DMS53 (cell line): ENCODE data around the gene NUFIP1.
A peak's percentile ranks its signal among the peaks of the same experiment; 100 is the strongest.
"Not testable (repeated sequence)": the region's sequence is repeated elsewhere in the genome, so short reads cannot be mapped to it uniquely, and the experiment has no call there.

ENCODE experiments used
- DNase-seq: peaks from one replicate; lab custom pipeline; 2025; lab: John Stamatoyannopoulos, UW

NUFIP1 gene

DNA sequence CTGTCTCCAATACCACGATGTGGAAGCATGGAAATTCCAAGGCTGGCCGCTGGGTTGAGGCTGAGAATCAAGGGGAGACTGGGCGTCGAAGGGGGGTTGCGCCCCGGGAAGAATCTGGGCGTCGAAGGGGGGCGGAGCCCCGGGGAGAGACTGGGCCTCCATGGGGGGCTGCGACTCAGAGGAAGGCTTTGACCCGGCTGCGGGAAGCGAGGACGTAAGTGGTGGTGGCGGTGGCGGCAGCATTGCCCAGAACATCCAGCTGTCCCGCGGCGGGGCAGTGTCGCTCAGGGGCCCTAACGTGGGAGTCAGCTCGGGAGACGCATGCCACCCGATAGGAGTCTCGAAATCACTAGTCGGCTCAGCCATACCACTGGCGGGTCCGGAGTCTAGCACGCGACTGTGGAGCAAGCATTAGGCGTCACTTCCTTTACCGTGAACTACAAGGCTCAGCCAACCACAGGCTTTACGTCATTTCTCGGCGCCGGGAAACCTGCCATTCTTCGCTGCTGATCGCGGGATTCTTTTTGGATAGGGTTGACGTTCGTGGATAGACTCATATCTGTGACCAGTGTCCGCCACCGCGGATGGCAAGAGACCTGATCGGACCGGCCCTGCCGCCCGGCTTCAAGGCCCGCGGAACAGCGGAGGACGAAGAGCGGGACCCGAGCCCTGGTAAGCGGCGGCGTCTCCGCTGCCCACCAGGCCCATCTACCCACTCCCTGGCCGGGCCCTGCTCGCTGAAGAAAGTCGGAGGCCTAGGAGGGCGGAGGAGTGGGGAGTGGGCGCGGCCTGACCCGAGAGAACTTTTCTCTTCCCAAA lies at the start of gene NUFIP1, which contains the start of gene GPALPP1:
TSS of gene NUFIP1 (minus strand) at position 401 of the 819 bp plus-strand sequence. CDS start at position 366, 35 bp downstream.
TSS of gene GPALPP1 (plus strand) at position 468 of the 819 bp plus-strand sequence. CDS start at position 585, 117 bp downstream.
- peak; percentile 92 for DNase-seq

DNA sequence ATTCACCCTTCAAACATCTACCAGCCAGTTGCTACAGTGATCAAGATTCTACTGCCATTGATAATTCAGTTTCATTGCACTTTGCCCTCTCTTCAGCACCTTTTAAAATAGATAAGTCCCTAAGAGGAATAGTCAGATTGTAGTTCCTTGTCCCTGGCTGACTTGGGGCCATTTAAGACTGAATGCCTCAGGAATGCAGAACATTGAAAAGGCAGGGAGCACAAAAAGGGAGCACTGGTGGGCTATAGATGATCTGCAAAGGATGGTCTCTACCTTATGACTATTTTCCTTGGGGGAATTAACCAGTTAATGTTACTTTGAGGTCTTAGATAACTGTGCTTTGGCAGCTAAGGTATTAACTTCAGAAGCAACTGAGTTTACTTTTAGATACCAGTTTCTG lies 46.9 kb upstream of the NUFIP1 start:
- no peak for DNase-seq

DNA sequence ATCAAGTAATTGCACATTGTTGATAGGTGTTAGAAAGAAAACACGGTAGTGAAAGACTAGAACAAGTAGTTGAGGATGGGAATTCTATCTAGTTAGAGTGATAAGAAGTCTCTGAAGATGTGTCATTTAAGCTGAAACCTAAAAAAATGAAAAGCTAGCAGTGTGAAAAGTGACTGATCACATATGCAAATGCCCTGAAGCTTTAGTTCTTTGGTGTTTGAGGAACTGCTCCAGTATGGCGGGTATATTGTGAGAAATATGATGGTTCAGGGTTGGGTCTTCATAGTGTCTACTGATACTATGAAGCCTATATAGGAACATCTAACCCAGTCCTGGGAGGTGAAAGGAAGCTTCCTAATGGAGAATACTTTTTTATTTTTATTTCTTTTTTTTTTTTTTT lies 45.1 kb upstream of the NUFIP1 start:
- no peak for DNase-seq

DNA sequence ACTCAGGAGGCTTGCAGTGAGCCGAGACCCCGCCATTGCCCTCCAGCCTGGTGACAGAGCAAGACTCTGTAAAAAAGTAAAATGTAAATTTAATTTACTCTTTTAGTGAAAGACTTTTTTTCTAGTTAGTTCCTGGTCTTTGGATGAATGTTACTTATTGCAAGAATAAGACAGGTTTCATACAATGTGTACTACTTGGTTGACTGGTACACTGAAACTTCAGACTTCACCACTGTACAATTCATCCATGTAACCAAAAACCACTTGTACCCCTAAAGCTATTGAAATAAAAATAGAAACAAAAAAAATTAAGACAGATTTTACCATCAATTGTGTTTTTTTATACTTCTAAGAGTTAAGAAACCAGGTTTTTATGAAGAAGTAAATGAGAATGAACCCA lies 35.6 kb upstream of the NUFIP1 start:
- no peak for DNase-seq

DNA sequence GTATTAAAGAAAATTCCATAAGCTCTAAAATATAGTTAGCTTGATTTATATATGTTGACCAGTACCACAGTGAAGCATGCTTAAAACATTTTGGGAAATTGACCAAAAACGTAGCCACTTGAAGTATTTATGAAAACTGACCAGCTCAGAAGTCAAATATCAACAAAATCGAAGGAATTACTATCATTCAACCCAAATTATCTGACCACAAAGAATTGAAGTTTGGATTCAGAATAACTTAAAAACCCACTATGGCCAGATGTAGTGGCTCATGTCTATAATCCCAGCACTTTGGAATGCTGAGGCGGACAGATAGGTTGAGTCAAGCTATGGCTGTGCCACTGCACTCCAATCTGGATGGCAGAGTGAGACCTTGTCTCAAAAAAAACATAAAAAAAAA lies 32.0 kb upstream of the NUFIP1 start:
- no peak for DNase-seq

DNA sequence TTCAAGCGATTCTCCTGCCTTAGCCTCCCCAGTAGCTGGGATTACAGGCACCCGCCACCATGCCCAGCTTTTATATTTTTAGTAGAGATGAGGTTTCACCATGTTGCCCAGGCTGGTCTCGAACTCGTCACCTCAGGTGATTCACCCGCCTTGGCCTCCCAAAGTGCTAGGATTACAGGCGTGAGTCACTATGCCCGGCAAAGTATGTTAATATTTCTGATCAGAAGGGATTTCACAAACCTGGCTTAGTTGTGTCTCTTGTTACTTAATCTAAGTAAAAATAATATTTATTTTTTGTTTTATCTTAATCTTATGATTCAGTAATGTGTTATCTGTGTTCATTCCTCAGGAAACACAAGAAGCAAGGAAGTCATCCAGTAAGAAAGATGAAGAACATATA lies 30.7 kb upstream of the NUFIP1 start:
- DNase-seq: not testable (repeated sequence)

DNA sequence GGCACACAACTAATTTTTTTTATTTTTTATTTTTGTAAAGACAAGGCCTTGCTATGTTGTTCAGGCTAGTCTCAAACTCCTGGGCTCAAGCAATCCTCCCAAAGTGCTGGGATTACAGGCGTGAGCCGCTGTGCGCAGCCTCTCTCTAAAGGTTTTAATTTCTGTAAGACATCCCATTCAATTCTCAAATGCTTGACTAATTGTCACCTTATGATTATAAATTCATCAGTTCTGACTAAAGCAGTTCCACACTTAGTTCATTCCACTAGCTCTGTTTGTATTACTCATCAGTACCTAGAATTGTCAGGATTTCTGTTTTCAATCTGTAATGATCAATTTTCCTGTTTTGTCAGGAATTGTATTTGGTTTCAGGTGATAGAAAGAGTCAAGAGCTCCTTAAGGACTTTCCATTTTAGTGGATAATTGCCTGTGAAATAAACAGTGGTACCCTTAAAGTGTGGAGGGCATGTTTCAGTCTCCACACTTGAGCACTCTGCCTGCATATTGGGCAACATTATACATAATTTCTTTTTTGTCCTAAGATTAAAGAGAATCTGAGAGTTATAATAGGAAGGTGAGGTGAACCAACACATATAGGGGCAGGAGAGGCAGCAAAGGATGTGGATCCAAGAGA lies 27.6 kb upstream of the NUFIP1 start:
- DNase-seq: no peak

DNA sequence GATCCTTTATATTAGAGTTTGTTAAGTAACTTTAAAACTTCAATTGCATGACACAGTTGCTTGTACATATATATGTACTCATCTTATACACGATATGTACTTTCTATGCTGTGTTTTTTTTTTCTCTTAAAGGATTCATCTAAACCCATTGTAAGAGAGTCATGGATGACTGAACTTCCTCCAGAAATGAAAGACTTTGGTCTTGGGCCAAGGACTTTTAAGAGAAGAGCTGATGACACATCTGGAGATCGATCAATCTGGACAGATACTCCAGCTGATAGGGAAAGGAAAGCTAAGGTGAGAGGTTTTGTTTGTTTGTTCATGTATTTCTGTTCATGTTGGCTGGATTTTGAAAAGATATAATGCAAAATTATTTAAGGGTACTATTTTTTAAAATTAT lies 26.0 kb upstream of the NUFIP1 start:
- no peak for DNase-seq

DNA sequence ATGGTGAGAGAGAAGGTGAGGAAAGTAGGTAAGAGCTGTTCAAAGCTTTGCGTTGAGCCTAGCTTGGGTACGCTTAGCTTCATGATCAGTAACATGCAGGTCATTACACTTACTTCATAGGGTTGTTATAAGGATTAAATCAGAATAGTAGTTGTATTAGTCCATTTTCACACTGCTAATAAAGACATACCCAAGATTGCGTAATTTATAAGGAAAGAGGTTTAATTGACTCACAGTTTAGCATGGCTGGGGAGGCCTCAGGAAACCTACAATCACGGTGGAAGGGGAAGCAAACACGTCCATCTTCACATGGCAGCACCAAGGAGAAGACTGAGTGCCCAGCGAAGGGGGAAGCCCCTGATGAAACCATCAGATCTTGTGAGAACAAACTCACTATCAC lies 21.9 kb upstream of the NUFIP1 start:
- no peak for DNase-seq

DNA sequence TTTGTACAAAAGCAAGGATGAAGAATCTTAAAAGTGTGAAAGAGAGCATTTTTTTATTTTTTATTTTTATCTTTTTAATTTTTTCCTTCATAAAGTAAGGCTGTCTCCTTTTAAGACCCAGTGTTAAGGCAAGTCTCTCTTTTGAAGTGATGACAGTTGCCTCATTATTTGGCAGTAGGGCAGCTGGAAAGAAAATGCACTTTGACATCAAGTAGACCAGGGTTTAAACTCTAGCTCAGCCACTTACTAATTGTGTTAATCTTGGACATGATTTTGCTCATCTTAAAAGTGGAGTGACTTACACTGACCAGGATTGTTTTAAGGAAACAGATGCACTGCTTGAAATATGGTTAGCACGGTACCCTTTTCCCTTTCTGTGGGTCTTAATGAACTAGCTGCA lies 18.6 kb upstream of the NUFIP1 start:
- no peak for DNase-seq

DNA sequence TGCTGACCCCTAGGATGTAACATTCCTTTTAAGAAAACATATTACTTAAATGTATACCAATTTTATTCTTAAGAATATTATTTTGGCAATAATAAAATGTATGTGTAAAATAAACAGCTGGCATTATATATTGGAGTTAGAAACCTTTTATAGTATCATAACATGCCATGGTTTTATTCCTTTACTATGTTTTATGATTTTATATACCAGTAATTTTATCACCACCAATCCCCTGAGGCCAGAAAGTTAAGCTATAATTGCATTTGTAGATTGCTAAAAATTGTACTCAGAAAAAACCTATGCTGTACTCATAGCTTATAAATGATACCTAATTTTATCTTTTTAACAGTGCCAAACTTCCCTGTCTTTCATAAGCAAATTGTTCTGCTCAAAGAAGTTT lies 18.0 kb upstream of the NUFIP1 start:
- DNase-seq: no peak

DNA sequence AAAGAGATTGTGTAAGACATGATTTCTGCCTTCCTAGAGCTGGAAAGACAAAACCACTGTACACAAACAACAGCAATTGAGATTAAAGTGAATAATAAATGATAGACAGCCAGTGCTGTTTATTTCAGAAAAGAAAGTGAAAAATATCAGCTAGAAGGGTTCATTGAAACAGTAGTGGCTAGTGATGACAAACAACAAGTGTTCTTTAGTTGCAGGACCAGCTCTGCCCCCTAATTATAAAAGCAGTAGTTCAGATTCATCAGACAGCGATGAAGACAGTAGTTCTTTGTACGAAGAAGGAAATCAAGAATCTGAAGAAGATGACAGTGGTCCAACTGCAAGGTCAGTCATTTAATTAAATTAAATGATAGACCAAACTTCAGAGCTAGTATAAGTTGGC lies 14.8 kb upstream of the NUFIP1 start:
- no peak for DNase-seq

DNA sequence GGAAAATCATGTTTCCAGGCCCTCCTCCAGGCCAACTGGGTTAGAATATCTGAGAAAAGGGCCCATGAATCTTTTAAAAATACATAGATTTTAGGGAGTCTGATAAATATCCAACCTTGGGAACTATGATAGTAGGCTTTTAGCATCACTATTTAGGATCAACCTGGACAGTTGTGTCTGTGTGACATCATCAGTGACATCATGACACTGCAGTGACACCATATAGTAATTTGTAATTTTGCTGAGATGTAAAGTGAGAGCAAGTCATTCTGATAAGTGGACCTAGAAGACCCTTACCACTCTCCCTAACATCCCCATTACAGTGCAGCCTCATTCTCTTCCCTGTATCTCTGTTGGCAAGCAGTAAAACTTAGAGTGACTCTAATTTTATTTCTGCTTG lies 14.1 kb upstream of the NUFIP1 start:
- no peak for DNase-seq

DNA sequence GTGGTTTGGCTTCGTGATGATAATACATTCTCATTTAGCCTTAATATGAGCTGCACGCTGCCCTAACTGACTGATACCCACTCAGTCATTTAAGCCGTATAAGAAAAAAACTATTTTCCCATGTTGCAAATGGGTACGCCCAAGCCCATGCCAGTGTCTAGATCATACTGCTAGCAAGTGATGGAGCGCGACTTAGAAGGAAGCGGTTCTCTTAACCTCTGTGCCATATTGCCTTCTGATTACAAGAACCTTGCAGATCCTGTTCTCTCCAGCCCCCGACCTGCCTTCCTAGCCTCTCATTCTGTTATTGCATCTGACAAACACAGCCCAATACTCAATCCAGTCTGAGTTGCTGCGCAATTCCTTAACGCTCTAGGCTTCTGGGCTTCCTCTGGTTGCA lies 670 bp upstream of the NUFIP1 start:
- DNase-seq: peak; percentile 29

DNA sequence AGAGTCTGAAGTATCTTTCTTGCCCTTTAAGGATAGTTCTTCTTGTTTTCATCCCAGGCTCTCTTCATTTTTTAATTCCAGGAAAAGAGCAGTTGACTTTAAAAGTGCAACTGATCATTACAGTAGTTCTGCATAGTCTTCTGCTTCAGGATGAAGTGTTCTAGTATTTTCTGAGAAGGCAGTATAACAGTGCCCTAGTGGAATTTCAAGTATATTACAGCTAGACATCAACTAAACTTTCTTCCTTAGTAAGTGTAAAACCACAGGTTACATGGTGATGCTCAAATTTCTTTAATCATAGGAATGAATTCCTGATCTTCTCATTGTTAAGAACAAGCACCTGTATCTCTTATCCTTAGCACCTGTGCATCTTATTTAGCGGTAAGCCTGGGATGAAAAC lies 10.9 kb downstream of the NUFIP1 start:
- no peak for DNase-seq

DNA sequence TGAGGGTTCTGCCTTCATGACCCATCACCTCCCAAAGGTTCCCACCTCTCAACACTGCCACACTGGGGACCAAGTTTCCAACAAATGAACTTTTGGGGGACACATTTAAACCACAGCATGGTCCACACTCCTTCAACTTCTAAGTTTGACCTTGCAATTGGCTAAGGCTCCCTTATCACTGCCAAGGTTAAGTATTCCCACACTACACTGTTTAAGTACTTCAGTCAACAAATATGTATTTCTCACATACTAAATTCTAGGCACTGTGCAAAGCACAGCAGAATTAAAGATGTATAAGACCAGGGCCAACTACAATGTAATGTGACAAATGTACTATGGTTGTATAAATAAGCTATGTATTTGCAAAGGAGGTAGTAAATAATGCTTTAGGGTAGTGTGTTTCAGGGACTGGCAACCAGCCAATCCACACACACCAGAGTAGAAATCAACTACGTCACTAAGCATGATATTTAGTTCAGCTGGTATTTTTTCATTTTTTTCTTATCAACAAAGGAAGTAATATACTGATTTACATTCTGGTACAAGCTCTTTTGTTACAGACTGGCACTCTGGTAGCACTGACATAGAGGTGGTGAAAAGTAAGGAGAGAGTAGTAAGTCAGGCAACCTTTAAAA lies 12.2 kb downstream of the NUFIP1 start:
- DNase-seq: peak; percentile 10

DNA sequence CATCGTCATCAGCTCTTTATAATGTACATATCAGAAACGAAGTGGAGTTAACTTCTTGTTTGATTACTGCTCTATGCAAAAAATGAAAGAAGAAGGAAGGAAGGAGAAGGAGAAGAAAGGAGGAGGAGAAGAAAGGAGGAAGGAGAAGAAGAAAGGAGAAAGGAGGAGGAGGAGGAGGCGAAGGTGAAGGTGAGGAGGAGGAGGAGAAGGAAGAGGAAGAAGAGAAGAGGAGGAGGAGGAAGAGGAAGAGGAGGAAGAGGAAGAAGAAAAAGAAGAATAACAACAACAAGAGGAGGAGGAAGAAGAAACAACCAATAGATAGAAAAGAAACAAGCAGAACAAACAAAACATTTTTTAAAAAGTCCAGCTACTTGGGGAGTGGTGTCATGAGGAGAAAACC lies 13.1 kb downstream of the NUFIP1 start:
- DNase-seq: no peak

DNA sequence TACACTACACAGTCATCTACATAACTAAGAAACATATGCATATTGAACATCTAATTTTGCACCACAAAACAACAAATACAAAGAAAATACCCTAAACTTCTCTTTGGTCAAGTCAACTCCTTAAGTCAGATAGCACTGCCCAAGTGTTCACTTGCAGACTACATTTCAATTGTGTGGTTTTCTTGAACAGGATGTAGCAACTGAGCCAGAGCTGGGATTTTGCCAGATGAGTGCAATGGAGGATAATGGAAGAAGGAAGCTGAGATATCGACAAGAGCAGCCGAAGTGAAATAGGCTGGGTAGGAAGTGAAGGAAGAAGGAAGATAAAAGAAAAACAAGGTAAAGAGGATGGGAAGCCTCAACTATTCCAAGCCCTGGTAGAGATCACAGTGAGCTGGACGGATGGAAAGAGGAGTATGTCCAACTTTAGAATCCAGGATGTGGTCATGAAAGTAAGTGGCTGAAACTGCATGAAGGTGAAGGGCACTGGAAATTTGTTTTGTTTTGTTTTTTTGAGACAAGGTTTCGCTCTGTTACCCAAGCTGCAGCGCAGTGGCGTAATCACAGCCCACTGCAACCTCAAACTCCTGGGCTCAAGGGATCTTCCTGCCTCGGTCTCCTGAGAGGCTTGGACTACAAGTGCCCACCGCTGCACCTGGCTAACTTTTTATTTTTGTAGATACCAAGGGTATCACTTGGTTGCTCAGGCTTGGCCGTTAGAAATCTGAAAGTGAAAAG lies 15.0 kb downstream of the NUFIP1 start:
- no peak for DNase-seq

DNA sequence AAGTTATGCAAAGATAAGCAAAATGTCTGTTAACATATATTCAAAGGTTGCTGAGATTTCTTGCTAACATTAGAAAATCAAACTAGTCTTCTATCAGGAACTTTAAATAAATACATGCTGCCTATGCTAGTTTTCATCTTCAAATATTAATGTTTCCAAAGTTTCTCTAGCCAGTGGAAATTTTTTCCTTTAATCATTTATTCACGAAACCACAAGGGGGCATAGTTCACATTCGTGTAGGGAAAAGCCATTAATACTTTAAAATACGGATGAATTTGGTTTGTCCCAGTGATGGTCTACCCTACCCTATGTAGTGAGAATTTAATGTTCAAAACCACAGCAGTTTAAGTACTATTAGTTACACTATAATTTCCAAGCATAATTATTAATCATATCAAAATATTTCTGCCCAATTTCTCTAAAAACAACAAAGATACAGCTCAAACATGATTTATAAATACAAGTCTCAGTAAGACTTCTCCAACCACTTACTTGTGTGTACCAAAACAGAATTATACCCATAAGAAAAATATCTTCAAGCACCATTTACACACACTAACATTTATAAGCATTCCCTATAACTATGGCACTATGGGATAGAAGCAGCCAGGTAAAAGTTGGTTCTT lies 16.2 kb downstream of the NUFIP1 start:
- DNase-seq: peak; percentile 57

DNA sequence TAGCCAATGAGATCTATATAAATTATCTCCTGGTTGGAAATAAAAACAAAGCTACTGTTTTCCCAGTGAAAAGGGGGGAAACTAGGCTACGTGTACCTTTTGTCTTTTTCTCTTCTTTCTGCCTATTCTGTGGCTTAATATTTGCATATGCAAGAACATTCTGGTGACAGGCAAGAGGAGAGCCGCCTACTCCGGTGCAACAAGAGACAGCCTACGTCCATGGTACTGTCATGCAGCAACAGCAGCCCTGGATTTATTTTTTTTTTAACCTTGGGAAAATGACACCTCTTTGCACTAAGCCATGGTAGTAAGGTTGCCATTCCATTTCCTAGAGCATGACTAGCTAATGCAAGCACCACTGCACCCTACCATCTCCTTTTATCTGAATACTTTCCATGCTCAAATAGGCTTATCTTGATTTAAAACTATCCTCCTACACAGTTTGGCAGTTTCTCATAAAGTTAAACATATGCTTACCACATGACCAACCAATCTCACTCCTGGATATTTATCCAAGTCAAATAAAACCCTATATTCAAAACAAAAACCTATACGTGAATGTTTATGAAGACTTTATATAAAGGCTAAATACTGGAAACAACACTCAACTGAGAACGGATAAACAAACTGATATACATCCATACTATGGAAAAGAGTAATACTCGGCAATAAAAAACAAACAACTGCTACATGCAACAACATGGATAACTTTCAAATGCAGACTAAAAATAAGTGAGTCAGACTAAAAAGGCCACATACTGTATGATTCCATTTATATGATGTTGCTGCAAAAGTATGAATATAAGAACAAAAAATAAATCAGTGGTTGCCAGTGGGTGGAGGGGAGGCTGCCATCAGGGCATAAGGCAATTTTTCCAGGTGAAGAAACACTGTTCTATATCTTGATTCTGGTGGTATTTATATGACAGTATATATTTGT lies 17.3 kb downstream of the NUFIP1 start:
- no peak for DNase-seq
